Choroid plexus epithelial cell (primary cell): ENCODE measurements around the gene SH3RF2.
"Not testable (repeated sequence)": the region's sequence is repeated elsewhere in the genome, so short reads cannot be mapped to it uniquely, and the experiment has no call there.

Source experiments
- DNase-seq: peaks from one replicate; pipeline ENCODE4 v3.0.0-alpha.2; 2010; ENCODE audit warnings: low read depth
- H3K4me3 ChIP-seq: 2 replicates; pipeline ENCODE4 v1.5.1; 2011; ENCODE audit warnings: low read depth, mild to moderate bottlenecking, control low read depth, low read length, moderate library complexity
- TF ChIP-seq, protein P1 (sequence below): conservative IDR thresholded peaks from 2 replicates; pipeline ENCODE4 v1.5.1; 2011; ENCODE audit warnings: low read depth, mild to moderate bottlenecking, control low read depth, inconsistent platforms, low read length, moderate library complexity

Gene SH3RF2

DNA sequence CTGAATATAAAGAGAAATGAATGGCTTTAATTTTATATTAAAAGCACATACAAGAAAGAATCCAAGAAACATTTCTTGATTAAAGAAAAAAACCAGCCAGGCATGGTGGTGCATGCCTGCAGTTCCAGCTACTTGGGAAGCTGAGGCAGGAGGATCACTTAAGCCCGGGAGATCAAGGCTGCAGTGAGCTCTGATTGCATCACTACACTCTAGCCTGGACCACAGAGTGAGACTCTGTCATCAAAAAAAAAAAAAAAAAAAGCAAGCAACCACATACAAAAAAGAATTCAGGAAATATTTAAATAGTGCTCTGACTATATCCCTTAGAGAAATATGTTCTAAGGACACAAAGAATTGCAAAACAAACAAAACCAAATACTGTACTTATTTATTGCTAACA is 171.5 kb downstream of the SH3RF2 start:
- TF ChIP-seq, protein P1, sequence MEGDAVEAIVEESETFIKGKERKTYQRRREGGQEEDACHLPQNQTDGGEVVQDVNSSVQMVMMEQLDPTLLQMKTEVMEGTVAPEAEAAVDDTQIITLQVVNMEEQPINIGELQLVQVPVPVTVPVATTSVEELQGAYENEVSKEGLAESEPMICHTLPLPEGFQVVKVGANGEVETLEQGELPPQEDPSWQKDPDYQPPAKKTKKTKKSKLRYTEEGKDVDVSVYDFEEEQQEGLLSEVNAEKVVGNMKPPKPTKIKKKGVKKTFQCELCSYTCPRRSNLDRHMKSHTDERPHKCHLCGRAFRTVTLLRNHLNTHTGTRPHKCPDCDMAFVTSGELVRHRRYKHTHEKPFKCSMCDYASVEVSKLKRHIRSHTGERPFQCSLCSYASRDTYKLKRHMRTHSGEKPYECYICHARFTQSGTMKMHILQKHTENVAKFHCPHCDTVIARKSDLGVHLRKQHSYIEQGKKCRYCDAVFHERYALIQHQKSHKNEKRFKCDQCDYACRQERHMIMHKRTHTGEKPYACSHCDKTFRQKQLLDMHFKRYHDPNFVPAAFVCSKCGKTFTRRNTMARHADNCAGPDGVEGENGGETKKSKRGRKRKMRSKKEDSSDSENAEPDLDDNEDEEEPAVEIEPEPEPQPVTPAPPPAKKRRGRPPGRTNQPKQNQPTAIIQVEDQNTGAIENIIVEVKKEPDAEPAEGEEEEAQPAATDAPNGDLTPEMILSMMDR: no peak
- no peak overlapping the region for H3K4me3 ChIP-seq
- peak; percentile 53 for DNase-seq

DNA sequence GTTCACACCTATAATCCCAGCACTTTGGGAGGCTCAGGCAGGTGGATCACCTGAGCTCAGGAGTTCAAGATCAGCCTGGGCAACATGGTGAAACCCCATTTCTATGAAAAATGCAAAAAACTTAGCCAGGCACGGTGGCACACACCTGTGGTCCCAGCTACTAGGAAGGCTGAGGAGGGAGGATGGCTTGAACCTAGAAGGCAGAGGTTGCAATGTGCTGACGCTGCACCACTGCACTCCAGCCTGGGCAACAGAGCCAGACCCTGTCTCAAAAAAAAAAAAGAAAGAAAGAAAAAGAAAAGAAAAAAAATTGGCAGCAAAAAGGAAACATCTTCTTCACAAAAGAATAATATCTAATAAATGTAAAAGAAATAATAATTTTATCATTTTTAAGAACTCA is 172.5 kb downstream of the SH3RF2 start:
- DNase-seq, H3K4me3 ChIP-seq: not testable (repeated sequence)

DNA sequence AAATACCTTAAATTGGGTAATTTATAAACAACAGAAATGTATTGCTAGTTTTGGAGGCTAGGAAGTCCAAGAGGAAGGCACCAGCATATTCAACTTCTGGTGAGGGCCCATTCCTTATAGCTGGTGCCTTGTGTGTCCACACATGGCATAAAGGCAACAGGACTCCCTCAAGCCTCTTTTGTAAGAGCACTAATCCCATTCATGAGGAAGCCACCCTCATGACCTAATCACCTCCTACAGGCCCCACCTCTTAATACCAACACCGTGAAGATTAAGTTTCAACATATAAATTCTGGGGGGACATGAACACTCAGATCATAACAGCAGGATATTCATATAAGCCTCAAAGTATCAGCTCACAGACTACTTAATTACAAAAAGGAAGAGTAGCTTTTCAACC is 173.0 kb downstream of the SH3RF2 start:
- TF ChIP-seq, protein P1: no peak
- H3K4me3 ChIP-seq: no peak overlapping the region
- no peak for DNase-seq

DNA sequence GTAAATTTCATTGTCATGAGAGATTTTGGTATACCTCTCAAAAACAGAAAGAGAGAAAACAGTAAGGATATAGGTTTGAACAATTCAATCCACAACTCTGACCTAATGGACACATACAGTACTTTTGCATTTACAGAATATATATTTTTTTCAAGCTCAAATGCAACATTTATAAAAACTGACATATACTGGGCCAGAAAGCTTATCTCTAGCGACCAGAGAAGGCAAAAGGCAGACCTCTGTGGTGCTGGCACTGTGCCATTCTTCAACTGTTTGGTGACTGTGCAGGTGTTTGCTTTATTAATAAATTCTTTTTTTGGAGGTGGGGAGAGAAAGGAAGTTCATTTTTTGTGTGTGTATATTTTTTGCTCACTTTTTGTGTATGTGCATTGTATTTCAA is 175.0 kb downstream of the SH3RF2 start:
- no peak for DNase-seq
- H3K4me3 ChIP-seq: no peak overlapping the region
- TF ChIP-seq, protein P1: no peak

DNA sequence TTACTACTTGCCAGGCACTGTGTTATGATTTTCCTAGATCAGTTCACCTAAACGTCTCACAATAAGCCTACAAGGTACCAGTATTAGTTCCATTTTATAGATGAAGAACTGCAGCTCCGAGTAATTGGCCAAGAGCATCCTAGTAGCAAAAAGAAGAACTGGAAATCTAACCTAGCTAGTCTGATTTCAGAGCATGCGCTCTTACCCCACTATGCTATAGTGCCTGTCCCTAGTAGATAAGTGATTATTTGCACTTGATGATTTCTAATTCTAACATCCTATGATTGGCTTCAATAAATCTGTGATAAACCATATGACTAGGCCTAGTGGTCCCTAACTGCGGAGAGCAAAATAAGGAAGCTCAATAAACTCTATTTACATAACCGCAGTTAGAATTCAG is 176.1 kb downstream of the SH3RF2 start:
- DNase-seq: no peak
- TF ChIP-seq, protein P1: no peak
- H3K4me3 ChIP-seq: no peak overlapping the region
